K562 (cell line): Measurements from ENCODE around the gene CNNM4. TPM values are rescaled to one million over a fixed set of nuclear protein-coding genes. Genes with fewer than 3 reads are reported as not detected.

Source experiments
- ADNP ChIP-seq: fragments of 200-800 bp; sonication (Bioruptor generic); IDR thresholded peaks from 2 replicates; pipeline ENCODE4 v1.6.1; 2016; ENCODE audit warnings: missing genetic modification characterization, missing compliant biosample characterization
- CBX5 ChIP-seq: IDR thresholded peaks from 2 replicates; pipeline ENCODE4 v1.6.1; 2014; ENCODE audit warnings: low read depth, borderline replicate concordance
- E2F3 ChIP-seq: fragments of 250-450 bp; sonication (Bioruptor Pico); IDR thresholded peaks from 2 replicates; pipeline ENCODE4 v1.4.0; 2020; ENCODE audit warnings: mild to moderate bottlenecking
- E4F1 ChIP-seq: fragments of 250-450 bp; sonication (Bioruptor Pico); IDR thresholded peaks from 2 replicates; pipeline ENCODE4 v1.5.0; 2021; ENCODE audit warnings: mild to moderate bottlenecking, borderline replicate concordance
- FOXM1 ChIP-seq, 2 experiments: fragments of 450-650 bp in 1 of 2; sonication (generic) in 1 of 2; formaldehyde crosslinking in 1 of 2; IDR thresholded peaks; 2 replicates each; pipeline versions ENCODE4 v1.6.1 to v1.9.0; 2017 to 2022; ENCODE audit warnings: low read depth in 2 of 2, mild to moderate bottlenecking in 2 of 2, missing genetic modification reagents in 1 of 2, moderate library complexity in 1 of 2
- MYC ChIP-seq, 2 experiments: fragments of 250-450 bp in 1 of 2; sonication (Bioruptor Pico) in 1 of 2; IDR thresholded peaks; 2 replicates each; pipeline versions ENCODE4 v1.5.1 to v1.6.1; 2012 to 2021; ENCODE audit warnings: low read depth in 2 of 2, borderline replicate concordance in 1 of 2, improper control_type of control experiment in 1 of 2, low read length in 1 of 2, mild to moderate bottlenecking in 1 of 2, moderate library complexity in 1 of 2
- POU5F1 ChIP-seq: fragments of 150-350 bp; IDR thresholded peaks from 2 replicates; pipeline ENCODE4 v1.6.1; 2014; ENCODE audit warnings: borderline replicate concordance, low read length, low read depth, mild to moderate bottlenecking; ENCODE audit not compliant: partially characterized antibody
- RUNX1 ChIP-seq: sonication (generic); IDR thresholded peaks from 2 replicates; pipeline ENCODE4 v1.6.1; 2016; ENCODE audit warnings: antibody characterized with exemption, low read depth
- SIN3B ChIP-seq: fragments of 450-650 bp; IDR thresholded peaks from 2 replicates; pipeline ENCODE4 v1.6.1; 2017; ENCODE audit warnings: low read depth, mild to moderate bottlenecking, moderate library complexity
- SRSF1 ChIP-seq: fragments of 200-400 bp; formaldehyde crosslinking; IDR thresholded peaks from 2 replicates; pipeline ENCODE4 v1.6.1; 2017; ENCODE audit warnings: mild to moderate bottlenecking, low read depth, low read length, moderate library complexity
- STAT6 ChIP-seq: sonication (generic); formaldehyde crosslinking; IDR thresholded peaks from 2 replicates; pipeline ENCODE4 v1.8.1; 2023; ENCODE audit warnings: mild to moderate bottlenecking, missing genetic modification reagents
- TAF1 ChIP-seq: IDR thresholded peaks from 2 replicates; pipeline ENCODE4 v1.6.1; 2011; ENCODE audit warnings: mild to moderate bottlenecking, low read length, moderate library complexity; ENCODE audit not compliant: insufficient read depth, control insufficient read depth, severe bottlenecking; ENCODE audit errors: extremely low read depth
- VEZF1 ChIP-seq: fragments of 200-800 bp; sonication (Bioruptor generic); IDR thresholded peaks from 2 replicates; pipeline ENCODE4 v1.6.1; 2017; ENCODE audit warnings: missing genetic modification characterization, missing compliant biosample characterization
- ZNF324 ChIP-seq: fragments of 250-450 bp; sonication (Bioruptor Pico); IDR thresholded peaks from 2 replicates; pipeline ENCODE4 v1.4.0; 2020; ENCODE audit warnings: mild to moderate bottlenecking
- polyA plus RNA-seq, 8 experiments: library from polyadenylated mRNA; depleted of rRNA in 4 of 8; stranded (reverse) in 5 of 8; unstranded in 3 of 8; fragments of >200 nt; fragmentation: Nextera tagmentation in 2 of 8; fragmentation: Illumina TruSeq in 1 of 8; extraction: Ambion mirVana in 2 of 8; extraction: Trizol in 1 of 8; gene quantifications; 2 replicates each; pipeline versions ENCODE4 v1.2.1 to v1.2.3, GENCODE V29; 2011 to 2014; ENCODE audit warnings: inconsistent platforms in 1 of 8, missing spikeins in 1 of 8
- total RNA-seq, 7 experiments: library from RNA; depleted of rRNA in 6 of 7; stranded (reverse); fragments of >200 nt in 6 of 7; fragmentation: Illumina TruSeq in 2 of 7; extraction: Trizol in 2 of 7; gene quantifications; 2 replicates each; pipeline versions ENCODE4 v1.2.1 to v1.2.3, GENCODE V29; 2011 to 2021; ENCODE audit warnings: low replicate concordance in 1 of 7
- TF ChIP-seq, protein P1 (sequence below): sonication (generic); formaldehyde crosslinking; IDR thresholded peaks from 2 replicates; pipeline ENCODE4 v1.9.0; 2022; ENCODE audit warnings: mild to moderate bottlenecking, missing genetic modification reagents

CNNM4 gene
- total and polyA plus RNA-seq, 9 of the 15 experiments (the other 6 are each of a cell fraction or from before 2014, with no cell fraction given): 0.96 to 6.3 (median 2.8) TPM

DNA sequence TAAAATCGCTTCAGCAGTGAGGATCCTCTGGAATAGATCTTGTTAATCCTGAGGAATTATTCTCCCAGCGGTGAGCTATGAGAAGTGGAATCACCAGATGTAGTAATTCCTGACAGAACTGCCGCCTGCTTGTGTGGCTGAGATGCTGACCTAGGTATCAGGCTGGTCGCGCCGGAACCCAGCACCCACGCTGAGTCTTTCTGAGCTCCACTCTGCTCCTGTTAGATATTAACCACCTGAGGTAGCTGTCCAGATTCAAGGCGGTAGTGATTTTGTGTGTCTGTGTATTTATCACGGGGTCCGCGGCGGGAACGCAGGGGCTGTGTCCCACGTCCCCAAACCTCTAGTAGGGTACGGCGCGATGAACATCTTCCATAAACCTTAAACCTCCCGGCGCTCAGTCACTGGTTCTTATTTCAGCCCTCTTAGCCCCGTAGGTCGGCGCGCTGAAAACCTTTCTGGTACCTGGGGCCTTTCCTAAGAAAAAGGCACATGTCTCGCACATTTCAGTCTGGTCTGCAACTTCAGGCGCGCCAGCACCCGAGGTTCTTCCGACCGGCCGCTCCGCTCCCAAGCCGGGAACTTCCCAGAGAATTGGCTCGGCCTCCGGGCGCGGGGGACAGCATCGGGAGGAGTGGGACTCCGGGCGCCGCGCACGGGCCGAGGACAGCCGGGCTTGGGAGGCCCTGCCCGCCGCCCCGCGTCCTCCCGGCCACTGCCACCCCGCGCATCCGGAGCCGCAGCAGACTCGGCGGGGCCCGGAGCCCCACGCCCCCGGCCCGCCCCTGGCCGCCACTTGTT, 54.8 kb downstream of the CNNM4 start (continued):
- TF ChIP-seq STAT6 (CRISPR knock-in tag) (no peak), TAF1 (no peak), POU5F1 (no peak), SIN3B (no peak; the same call in 1 of the 2 replicates), ZNF324 (CRISPR knock-in tag) (no peak), ADNP (no peak), E2F3 (CRISPR knock-in tag) (no peak), MYC (IDR thresholded peaks at IDR 0.05; ENCODE audit: low read depth, low read length) (peak; percentile 51), MYC (CRISPR knock-in tag; IDR thresholded peaks at IDR 0.05; ENCODE audit: borderline replicate concordance, low read depth) (0 out of 2 replicates have a peak, but pooled peaks have one; percentile 60), CBX5 (no peak), VEZF1 (CRISPR knock-in tag) (no peak), RUNX1 (no peak), E4F1 (CRISPR knock-in tag) (no peak), FOXM1 (IDR thresholded peaks at IDR 0.05; ENCODE audit: low read depth) (no peak), FOXM1 (CRISPR knock-in tag; IDR thresholded peaks at IDR 0.05; ENCODE audit: low read depth) (peak; percentile 74; the same call in 1 of the 2 replicates), SRSF1 (no peak)
- TF ChIP-seq, protein P1, sequence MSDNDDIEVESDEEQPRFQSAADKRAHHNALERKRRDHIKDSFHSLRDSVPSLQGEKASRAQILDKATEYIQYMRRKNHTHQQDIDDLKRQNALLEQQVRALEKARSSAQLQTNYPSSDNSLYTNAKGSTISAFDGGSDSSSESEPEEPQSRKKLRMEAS (CRISPR knock-in tag): 0 out of 2 replicates have a peak, but pooled peaks have one; percentile 26
